HG02642 (cell line): Measurements from ENCODE around the gene CKB.

ENCODE experiments used
- ATAC-seq: cut with Tn5 transposase; IDR thresholded peaks from one replicate; pipeline ENCODE4 v1.9.1; 2021; ENCODE audit warnings: mild to moderate bottlenecking; ENCODE audit not compliant: unreplicated experiment, poor library complexity

The CKB gene

DNA sequence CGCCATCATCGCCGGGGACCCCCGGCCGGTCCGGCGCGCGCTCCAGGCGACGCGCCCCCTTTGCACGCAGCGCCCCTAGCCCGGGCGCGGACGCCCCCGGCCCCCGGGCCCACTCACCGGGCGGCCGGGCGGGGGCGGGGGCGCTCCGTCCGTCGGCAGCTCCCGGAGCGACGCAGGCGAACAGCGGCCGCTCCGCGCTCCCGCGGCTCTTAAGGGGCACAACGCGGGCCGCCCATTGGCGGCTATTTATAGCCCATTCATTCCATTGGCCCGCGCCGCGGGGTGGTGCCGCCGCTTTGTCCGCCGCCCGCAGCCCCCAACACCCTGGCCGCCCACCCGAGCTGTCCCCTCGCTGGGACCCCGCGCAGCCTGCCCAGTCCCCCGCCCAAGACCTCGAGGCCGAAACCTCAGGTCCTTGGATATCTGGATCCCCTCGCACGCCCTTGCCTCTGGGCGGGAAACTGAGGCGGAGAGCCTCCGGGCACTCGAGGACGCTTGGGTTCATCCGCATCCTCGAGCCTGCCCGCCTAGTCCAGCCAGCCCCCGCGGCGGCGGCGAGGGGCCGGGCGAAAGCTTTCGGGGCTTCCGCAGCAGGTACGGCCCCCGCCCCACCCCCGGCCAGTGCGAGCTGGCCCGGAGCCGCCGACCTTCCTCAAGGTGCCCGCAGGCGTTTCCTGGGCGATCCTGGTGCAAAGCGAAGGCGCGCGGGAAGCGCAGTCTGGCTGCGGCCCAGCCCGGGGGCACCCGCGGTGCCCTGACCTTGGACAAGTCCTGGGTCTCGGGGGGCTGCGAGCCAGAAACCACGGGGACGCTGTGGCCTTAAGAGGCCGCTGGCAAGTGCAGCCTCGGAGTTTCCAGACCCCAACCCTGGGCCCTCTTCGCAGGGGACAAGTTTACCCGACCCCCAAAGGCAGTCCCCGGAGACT is at the start of gene CKB:
Gene CKB (minus strand): TSS at position 182 of the 926 bp plus-strand sequence. CDS start 337 bp downstream, outside the sequence.
- no peak for ATAC-seq

DNA sequence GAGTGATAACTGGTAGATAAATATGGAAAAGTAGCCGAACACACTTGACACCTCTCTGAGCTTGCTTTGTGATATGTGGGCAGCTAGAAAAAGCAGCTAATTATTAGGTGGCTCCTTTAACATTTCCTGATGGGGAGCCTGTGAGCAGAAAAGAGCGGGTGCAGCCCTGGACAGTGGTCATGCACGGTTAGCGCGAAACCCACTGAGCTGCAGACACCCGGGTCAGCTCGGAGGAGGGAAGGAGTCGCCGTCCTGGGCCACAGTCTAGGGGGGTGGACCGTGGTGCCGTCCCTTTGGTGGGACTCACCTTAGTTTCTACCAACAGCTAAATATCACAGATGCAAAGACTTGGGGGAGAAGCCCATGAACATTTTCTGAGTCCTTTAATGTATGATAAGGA is 46.8 kb upstream of the CKB start:
- no peak for ATAC-seq

DNA sequence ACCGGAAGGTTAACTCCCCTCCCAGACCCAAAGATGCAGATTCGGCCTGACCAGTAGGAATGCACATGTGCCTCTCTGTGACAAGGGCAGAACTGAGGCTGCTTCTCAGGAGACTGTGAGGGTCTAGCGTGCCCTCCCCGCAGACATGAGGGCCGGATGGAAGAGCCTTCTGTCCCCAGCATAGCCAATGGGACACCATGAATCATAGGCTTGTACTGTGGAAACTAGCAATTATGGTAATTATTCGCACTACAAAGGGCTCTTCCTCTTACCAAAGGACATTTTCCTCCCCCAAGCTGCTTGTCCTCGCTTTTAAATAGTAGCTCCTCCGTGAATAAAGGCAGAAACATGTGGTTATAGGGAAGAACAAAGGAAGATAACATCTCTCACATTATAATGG is 46.3 kb upstream of the CKB start:
- no peak for ATAC-seq

DNA sequence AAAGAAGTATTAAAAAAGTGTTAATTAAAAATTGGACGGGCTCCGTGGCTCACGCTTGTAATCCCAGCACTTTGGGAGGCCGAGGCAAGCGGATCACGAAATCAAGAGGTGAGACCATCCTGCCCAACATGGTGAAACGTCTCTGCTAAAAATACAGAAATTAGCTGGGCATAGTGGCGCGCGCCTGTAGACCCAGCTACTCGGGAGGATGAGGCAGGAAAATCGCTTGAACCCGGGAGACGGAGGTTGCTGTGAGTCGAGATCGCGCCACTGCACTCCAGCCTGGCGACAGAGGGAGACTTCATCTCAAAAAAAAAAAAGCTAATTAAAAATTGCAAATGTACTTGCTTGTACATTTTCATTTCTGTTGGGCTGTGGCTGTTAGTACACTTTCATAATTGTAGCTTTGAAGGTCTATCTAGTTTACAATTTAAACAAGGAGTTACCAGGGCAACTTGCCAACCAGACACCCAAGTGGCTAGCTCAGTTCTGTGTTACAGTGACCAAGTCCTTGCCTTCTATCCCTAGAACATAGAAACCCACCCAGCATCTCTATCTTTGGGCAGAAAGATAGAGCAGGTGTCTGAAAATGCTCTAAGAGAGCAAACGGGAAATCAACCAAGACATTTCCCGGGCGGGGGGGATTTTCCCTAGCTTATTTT is 41.3 kb upstream of the CKB start:
- ATAC-seq: no peak

DNA sequence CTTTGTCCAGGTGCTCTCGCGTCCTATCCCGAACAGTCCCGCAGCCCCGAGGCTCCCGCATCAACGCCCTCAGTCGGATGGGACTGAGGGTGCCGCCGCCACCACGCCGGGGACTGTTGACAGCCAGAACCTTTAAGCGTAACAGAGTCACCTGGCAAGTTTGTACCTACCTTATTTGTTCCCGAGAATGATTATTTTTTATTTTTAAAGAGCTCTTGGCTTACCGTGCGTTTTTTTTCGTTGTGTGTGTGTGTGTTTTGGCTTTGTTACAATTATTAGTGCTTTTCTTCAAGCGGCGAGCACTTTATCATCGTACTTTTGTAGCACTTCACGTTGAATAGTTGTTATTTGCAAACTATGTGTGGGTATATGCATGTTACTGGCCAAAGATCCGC is 40.6 kb upstream of the CKB start:
- no peak for ATAC-seq

DNA sequence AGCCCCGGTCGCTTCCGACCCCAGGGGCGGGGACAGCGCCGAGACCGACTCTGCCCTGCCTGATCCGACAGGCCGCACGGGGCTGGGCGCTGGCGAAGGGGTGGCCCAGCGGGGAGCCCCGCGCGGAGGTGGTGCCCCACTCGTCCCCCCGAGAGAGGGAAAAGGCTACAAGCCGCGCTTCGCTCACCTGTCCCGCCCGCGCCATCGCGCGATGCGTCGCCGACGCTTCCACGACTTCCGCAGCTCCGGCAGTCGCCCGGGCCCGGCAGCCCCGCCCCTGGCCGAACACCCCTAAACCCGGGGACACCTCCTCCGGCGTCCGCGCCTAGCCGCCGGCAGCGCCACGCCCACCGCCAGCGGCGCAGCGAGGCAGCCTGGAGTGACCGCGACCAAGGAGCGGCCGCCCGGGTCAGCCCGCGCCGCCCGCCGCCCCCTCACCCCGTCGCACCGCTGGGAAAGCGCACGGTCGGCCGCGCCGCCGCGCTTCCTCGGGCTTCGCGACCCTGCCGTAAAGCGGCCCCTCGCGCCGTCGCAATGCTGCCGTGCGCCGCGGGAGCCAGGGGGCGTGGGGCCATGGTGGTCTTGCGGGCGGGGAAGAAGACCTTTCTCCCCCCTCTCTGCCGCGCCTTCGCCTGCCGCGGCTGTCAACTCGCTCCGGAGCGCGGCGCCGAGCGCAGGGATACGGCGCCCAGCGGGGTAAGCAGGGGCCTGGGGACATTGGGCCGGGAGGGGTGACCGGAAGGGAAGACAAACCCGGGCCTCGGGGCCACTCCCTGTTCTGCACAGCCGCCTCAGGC is 40.0 kb upstream of the CKB start, which contains the start of the genes BAG5 and COA8:
Gene BAG5 (minus strand): TSS at position 229 of the 797 bp plus-strand sequence. CDS start 1,493 bp downstream, outside the sequence.
Gene COA8 (plus strand): TSS at position 532 of the 797 bp plus-strand sequence. CDS start 42 bp downstream, at position 574.
- peak; percentile 81 for ATAC-seq

DNA sequence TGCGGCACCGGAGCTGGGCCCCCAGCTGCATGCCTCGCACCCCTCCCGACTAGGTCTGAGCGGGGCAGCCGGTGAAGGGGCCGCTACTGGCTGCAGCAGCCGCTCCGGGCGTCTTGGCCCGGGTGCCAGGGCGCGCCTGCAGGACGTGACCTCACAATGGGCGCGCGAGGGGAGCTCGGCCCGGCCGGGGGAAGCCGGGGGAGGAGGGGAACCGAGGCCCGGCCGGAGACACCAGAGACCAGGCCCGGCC is 39.5 kb upstream of the CKB start:
- peak; percentile 34 for ATAC-seq

DNA sequence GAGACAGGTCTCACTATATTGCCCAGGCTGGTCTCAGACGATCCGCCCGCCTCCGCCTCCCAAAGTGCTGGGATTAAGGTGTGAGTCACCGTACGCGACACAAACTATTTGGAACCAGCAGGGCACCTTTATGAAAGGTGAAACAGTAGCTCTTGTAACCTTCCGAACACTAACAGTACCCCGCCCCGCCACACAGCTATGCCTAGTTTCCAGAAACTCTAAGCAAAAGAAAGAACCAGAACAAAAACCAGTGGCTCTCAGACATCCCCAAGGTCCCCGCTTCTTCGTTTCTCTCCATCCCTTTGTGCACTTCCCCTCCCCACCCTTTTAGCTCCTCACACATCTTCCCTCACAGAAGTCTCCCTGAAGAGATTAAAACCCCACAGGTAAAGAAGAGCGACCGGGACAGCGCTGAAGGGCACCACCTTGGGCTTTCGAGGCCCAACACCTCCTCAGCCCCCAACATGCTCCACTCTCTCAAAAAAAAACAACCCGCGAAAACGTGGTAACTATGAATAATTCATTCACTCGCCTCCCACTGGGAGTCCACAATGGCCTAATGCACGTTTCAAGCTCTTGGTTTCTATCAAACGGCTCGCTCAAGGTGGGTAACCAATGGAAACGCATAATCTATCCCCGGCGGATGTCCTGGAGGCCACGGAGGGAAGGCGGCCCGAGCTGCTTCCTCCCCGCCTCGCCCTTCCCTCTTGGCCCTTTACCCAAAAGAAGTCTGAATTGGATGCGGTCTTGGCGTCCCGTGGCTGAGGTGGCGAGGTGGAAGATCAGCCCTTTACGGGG is 39.0 kb upstream of the CKB start:
- peak; percentile 11 for ATAC-seq

DNA sequence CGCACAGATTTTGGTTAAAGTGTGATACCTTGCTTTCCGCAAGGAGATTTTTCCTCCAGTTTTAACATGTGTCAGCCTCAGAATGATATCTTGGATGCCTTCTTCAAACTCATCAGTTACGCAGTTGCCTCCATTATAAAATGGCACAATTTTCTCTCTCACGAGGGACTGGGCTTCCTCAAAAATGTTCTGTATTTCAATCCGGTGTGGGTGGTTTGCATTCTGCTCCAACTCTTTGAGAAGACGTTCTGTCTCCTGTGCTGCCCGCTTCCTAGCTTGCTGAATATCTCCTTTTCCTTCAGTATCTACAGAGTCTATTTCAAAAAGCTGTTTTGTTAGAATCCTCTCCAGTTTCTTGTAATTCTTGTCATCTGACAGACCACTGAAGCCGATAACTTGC is 38.1 kb upstream of the CKB start:
- no peak for ATAC-seq

DNA sequence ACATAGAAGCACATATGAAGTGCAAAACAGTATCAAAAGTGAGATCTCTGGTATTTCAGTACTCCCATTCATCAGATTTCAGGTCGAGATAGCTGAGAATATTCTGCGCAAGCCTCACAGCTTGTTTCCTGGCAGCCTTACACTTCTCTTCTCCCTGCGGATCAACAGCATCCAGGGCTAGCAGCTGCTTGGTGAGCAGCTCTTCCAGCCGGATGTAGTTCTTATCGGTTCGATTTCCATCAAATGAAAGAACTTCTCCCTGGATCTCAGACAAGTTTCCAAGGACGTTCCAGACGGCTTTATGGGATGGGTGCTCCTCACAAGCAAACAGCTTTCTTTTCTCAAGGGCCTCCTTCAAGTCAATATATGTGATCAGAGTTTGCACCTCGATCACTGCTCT is 37.1 kb upstream of the CKB start:
- no peak for ATAC-seq

DNA sequence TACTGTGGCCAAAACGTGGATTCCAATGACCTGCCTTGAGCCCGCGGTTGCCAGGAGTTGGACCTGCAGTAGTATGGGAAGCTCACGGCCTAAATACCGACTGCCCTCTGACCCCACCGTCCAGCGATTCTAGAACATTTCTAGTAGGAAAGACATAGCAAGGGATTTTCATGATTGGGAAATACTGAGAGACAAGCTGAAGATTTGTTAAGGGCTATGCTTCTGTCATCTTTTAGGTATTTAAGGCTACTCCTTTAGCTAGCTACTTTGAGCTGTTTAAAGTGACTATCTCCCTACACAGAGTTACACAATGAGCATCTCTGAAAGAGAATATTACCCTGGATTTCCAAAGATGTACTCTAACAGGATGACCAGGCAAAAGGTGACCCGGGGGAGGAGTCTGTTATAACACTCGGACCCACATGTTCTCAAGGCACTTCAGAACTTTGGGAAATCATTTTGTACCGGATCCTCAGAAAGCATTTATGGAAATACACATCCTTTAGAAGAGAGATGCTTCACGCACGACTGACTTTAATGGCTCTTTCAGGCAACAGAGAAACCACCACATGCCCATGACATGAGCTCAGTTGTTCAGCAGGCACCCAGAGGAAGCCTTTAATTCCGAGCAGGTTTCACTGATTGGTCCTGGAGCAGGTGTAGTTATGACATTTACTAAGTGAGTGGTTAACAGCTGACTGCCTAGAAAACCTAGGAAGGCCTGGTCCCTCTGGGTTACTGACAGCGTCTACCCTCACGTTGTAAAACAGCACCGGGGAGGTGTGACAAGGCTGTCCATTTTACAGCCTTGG is 35.6 kb upstream of the CKB start:
- ATAC-seq: no peak

DNA sequence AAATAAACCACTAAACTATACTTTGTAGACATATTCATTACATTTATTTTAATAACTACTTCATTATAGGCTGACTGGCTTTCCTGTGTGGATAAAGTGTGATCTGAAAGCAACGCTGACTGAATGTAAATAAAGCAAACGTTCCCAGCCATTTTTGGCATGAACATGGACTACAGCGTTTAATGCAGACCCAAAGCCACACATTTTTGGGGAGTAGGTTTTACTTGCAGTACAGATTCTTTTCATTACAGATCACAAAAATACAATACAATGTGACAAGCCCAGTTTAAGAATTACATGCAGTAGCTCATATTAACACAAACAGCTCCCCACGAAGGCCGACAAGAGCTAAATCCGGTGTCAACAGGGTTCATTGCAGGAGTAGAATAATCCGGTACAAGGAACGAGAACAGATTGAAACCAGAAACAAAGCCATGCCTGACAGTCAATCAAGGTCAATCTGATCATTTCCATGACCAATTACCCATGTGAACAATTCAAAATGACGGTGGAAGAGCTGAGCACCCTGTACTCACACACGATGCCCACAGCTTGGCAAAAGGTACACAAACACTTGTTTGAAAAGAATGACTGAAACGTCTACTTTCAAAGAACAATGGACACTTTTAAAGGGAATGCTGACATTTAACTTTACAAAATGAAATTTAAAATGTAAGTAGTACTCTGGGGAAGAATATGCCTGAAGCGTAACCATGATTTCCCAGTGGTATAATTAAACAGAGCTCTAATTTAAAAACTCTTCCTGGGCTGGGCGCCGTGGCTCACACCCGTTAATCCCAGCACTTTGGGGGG is 34.5 kb upstream of the CKB start:
- no peak for ATAC-seq

DNA sequence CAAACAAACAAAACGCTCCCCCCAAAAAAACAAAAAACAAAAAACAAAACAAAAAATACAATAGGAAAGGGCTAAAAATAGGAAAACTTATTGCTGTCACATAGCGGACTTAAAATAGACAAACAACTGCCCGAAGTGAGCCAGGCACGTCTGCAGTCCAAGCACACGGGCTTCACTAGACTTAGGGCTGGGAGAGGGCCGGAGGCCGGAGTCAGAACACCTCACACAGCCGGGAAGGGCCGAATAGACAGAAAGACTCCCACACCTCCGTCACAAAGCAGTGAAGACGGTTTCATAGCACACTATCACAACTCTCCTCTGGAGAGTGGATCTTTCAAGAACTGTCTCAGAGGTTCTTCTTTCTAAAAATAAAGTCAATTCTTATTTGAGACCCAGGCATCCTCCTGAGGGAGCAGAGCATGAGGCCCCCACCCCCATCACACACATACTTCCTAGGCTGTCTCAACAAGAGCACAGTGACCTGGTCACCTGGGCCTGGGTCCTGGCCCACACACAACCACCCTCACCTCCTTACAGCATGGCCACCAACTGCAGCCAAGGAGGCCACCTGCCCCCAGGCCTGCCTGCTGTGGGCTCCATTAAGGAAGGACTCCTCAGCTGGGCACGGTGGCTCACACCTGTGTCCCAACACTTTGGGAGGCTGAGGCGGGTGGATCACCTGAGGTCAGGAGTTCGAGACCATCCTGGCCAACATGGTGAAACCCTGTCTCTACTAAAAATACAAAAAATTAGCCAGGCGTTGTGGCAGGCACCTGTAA is 33.1 kb upstream of the CKB start:
- ATAC-seq: no peak

DNA sequence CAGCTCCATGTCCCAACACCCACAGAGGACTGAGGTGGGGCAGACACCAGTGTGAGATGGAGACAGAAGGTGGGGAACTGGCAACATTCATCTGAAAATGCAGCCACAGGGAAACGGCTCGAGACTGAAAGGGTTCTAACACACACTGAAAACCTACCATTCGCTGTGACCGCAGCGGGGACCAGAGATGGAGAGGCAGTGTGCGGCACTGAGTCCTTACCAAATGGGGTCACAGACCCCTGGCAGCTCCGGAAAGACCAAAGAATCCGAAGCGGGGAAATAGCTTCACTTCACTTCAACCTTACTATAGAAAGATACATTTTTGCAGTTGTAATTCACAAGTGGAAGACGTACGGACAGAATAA is 30.2 kb upstream of the CKB start:
- no peak for ATAC-seq

DNA sequence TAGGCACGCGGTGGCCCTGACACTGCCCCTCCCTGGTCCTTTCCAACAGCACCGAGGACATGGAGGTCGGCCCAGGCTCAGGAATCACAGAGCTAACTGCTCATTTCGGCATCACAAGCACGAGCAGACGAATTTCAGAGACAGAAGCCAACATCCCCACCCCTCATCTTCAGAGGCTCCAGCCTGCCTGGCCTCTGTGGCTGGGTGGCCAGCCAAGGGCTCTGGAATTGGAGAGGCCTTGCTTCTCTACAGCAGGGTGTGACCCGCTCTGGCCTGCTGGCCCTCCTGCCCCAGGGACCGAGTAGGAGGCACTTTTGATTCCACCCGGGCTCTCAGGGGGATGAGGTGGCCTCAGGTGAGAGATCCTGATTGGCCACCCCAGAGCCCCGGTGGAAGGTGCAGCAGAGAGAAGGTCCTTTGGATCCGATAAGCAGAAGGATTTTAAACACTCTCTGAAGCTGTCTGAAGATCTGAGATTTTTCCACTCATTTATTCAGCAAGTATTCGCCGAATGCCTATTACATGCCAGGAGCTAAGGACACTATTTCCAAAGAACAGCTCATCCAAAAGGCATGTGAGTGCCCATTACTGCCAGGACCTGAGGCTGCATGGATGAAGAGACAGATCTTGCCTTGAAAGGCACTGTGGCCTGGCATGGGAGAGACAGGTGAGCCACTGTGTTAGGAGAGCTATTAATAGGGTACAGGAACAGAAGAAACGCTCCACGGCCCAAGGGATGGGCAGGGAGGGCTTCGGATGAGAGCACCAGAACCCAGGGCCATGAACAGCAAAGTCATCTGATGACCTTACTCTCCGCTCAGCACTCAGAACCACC is 29.6 kb upstream of the CKB start:
- no peak for ATAC-seq

DNA sequence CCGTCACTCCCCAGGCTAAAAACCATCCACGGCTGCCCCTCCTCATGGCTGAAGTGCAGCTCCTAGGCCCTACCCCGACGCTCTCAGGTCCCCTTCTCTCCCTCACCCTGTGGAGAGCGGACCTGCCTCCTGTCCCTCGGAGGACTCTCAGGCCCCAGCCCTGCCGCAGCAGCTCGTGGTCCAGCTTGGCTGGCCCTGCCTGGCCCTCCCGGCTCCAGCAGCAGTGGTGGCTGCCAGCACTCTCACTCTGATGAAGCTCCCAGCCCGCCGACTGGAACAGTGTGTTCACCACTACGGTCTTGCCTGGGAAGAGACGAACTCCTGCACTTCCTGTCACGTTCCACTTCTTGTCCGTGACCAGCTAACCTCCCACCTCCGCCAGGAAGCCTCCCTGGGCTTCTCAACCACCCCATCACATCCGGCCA is 28.7 kb upstream of the CKB start:
- ATAC-seq: no peak
